Motor neuron (in vitro differentiated cells): ENCODE data around the gene ANKRD39. TPM values are rescaled to one million over a fixed set of nuclear protein-coding genes. Genes with fewer than 3 reads are reported as not detected.

Experiments used
- ATAC-seq, 8 experiments: fragments of 200-7000 bp; cut with Tn5 transposase; replicated peaks in 6 of 8; 2 replicates each; pipeline ENCODE4 v1.8.0; 2021; ENCODE audit warnings: mild to moderate bottlenecking in 8 of 8, moderate library complexity in 8 of 8
- H3K27ac ChIP-seq, 2 donors: fragments of 250-450 bp; sonication (Bioruptor Pico); 2 replicates each; pipeline ENCODE4 v1.9.0; 2021; ENCODE audit warnings: antibody characterized with exemption in 2 of 2, mild to moderate bottlenecking in 2 of 2, moderate library complexity in 1 of 2
- H3K4me1 ChIP-seq, 2 donors: fragments of 250-450 bp; sonication (Bioruptor Pico); replicated peaks in 1 of 2; 2 replicates each; pipeline ENCODE4 v1.6.1; 2021; ENCODE audit warnings: antibody characterized with exemption in 2 of 2, mild to moderate bottlenecking in 2 of 2, moderate library complexity in 1 of 2
- H3K4me3 ChIP-seq, 5 donors: fragments of 250-450 bp; sonication (Bioruptor Pico); 2 replicates each; pipeline ENCODE4 v1.9.0; 2021; ENCODE audit warnings: antibody characterized with exemption in 5 of 5, mild to moderate bottlenecking in 5 of 5, moderate library complexity in 4 of 5
- WGBS, 10 experiments: fragments of 450-650 bp; shearing (Covaris generic); methylation state at CpG; one replicate each; pipeline ENCODE4 v1.0.0; 2022; 5-methylcytosine and 5-hydroxymethylcytosine counted together
- in situ Hi-C, 9 experiments: fragments of 400-800 bp; cut with MboI; loops; one replicate each; pipeline ENCODE4 v1.15.0; 2021; ENCODE audit warnings: low sequenced_read_pairs in 9 of 9, low pct_unique_long_range_greater_than_20kb in 2 of 9; ENCODE audit not compliant: unreplicated experiment in 9 of 9
- total RNA-seq, 8 experiments: library from RNA; unstranded; fragments of 300-600 nt; gene quantifications; 2 replicates each; pipeline versions ENCODE4 v1.2.3 to v1.2.4, GENCODE V29; 2022

Gene ANKRD39
- total RNA-seq, 8 experiments from 2014 or later, result 9.2 to 22.8 (median 15.2) TPM

- WGBS, 10 experiments, result 11 to 63% (median 22%) methylated on average over 1 to 18 of the region's 27 CpGs; no CpG with 5 or more reads in 1 of the 10 experiments
- ATAC-seq, result no peak
- Histone ChIP-seq H3K4me1 (peaks cover 8 to 15% of the 10 kb centered on the region in 2 donors), H3K27ac (peak overlapping the region; percentile 68 to 83), H3K4me3 (peak overlapping the region; percentile 56 to 92 (median 59))
- in situ Hi-C loops, result loop anchor here in 7 of 9 experiments (10.0 to 25.0 kb wide), 3 partner anchors 98 to 108 kb away; no protein-coding TSS in a partner anchor
Measured at GRCh38 chr2:96856776-96857666, 795 bp downstream of the ANKRD39 start.

GRCh38 chr2:96853321-96853720, 4.5 kb downstream of the ANKRD39 start:
- ATAC-seq, result no peak
- Histone ChIP-seq H3K4me3 (no peak overlapping the region), H3K4me1 (peaks cover 4% of the 10 kb centered on the region in 2 donors), H3K27ac (no peak overlapping the region)
- in situ Hi-C loops, result loop anchor here in 7 of 9 experiments (10.0 to 25.0 kb wide), 3 partner anchors 101 to 111 kb away; no protein-coding TSS in a partner anchor
- 80 to 100% (median 92%) methylated on average over 1 to 14 of the region's 15 CpGs; no CpG with 5 or more reads in 4 of the 10 experiments for WGBS, 10 experiments

- Histone ChIP-seq H3K4me3 (no peak overlapping the region), H3K27ac (no peak overlapping the region), H3K4me1 (peaks cover 4% of the 10 kb centered on the region in 2 donors)
- in situ Hi-C loops, result loop anchor here in 7 of 9 experiments (10.0 to 25.0 kb wide), 3 partner anchors 102 to 112 kb away; no protein-coding TSS in a partner anchor
- ATAC-seq, result no peak
- 60 to 100% (median 93%) methylated on average over 1 to 5 of the region's 6 CpGs; no CpG with 5 or more reads in 2 of the 10 experiments for WGBS, 10 experiments
Measured at GRCh38 chr2:96852667-96853066, 5.1 kb downstream of the ANKRD39 start.

- ATAC-seq, result peak in 3 of 8 experiments; percentile 24 to 53 (median 28)
- in situ Hi-C loops, result no loop called here
- Histone ChIP-seq H3K27ac (no peak overlapping the region), H3K4me1 (no peaks in the 10 kb centered on the region), H3K4me3 (no peak overlapping the region)
- 32 to 97% (median 57%) methylated on average over 2 to 7 of the region's 9 CpGs; no CpG with 5 or more reads in 5 of the 10 experiments for WGBS, 10 experiments
Measured at GRCh38 chr2:96848264-96848663, 9.6 kb downstream of the ANKRD39 start.

GRCh38 chr2:96847586-96847985, 10.2 kb downstream of the ANKRD39 start:
- no peaks in the 10 kb centered on the region for H3K4me1 ChIP-seq
- 4 to 91% (median 56%) methylated on average over 3 to 9 of the region's 10 CpGs; no CpG with 5 or more reads in 2 of the 10 experiments for WGBS, 10 experiments
- no peak overlapping the region for H3K4me3 ChIP-seq
- in situ Hi-C loops, result no loop called here
- no peak overlapping the region for H3K27ac ChIP-seq
- peak in 3 of 8 experiments; percentile 87 to 96 (median 93) for ATAC-seq

GRCh38 chr2:96846825-96847224, 11.0 kb downstream of the ANKRD39 start:
- WGBS, 10 experiments, result 34 to 100% (median 91%) methylated on average over 1 to 5 of the region's 5 CpGs; no CpG with 5 or more reads in 2 of the 10 experiments

GRCh38 chr2:96844405-96844808, 13.4 kb downstream of the ANKRD39 start:
- Histone ChIP-seq H3K4me1 (no peaks in the 10 kb centered on the region), H3K4me3 (no peak overlapping the region), H3K27ac (no peak overlapping the region)
- in situ Hi-C loops, result no loop called here
- peak in 1 of 8 experiments; percentile 34 for ATAC-seq
- 40% methylated on average over 1 of the region's 17 CpGs; no CpG with 5 or more reads in 9 of the 10 experiments for WGBS, 10 experiments

More at GRCh38 chr2:96846825-96847224, 11.0 kb downstream of the ANKRD39 start:
- Histone ChIP-seq H3K27ac (no peak overlapping the region), H3K4me3 (no peak overlapping the region), H3K4me1 (no peaks in the 10 kb centered on the region)
- peak in 3 of 8 experiments; percentile 65 to 72 (median 66) for ATAC-seq
- in situ Hi-C loops, result no loop called here

- Histone ChIP-seq H3K4me3 (no peak within 1 kb of the TSS), H3K27ac (no peak within 1 kb of the TSS), H3K4me1 (no peaks in the 10 kb centered on the region)
- 92 to 100% (median 100%) methylated on average over 2 to 6 of the region's 14 CpGs; no CpG with 5 or more reads in 2 of the 10 experiments for WGBS, 10 experiments
- ATAC-seq, result no peak
- in situ Hi-C loops, result no loop called here
Measured at GRCh38 chr2:96843538-96844268, 14.1 kb downstream of the ANKRD39 start, which contains the start of gene ANKRD23. Gene ANKRD23 (minus strand): TSS chr2:96844021. CDS start chr2:96843992, 29 bp downstream.

GRCh38 chr2:96842600-96842999, 15.2 kb downstream of the ANKRD39 start:
- Histone ChIP-seq H3K4me1 (no peaks in the 10 kb centered on the region), H3K27ac (no peak overlapping the region), H3K4me3 (no peak overlapping the region)
- in situ Hi-C loops, result no loop called here
- WGBS, 10 experiments, result 80 to 100% (median 100%) methylated on average over 1 to 3 of the region's 7 CpGs; no CpG with 5 or more reads in 5 of the 10 experiments
- ATAC-seq, result no peak

- ATAC-seq, result no peak
- Histone ChIP-seq H3K4me3 (no peak overlapping the region), H3K27ac (no peak overlapping the region), H3K4me1 (no peaks in the 10 kb centered on the region)
- in situ Hi-C loops, result no loop called here
- 83 to 100% (median 94%) methylated on average over 1 to 6 of the region's 16 CpGs; no CpG with 5 or more reads in 6 of the 10 experiments for WGBS, 10 experiments
Measured at GRCh38 chr2:96841701-96842495, 15.9 kb downstream of the ANKRD39 start.

GRCh38 chr2:96839875-96840850, 17.7 kb downstream of the ANKRD39 start:
- in situ Hi-C loops, result no loop called here
- Histone ChIP-seq H3K4me3 (no peak overlapping the region), H3K4me1 (no peaks in the 10 kb centered on the region), H3K27ac (no peak overlapping the region)
- ATAC-seq, result peak in 4 of 8 experiments; percentile 11 to 20 (median 14)
- WGBS, 10 experiments, result 60 to 100% (median 98%) methylated on average over 1 to 7 of the region's 37 CpGs; no CpG with 5 or more reads in 4 of the 10 experiments
